Measurements from ENCODE around the gene PRMT5. TPM values are rescaled to one million over a fixed set of nuclear protein-coding genes. Genes with fewer than 3 reads are reported as not detected.
A peak's percentile ranks its signal among the peaks of the same experiment; 100 is the strongest.

PRMT5 gene
- total RNA-seq, 1 donor from 2014 or later: 91.6 TPM

DNA sequence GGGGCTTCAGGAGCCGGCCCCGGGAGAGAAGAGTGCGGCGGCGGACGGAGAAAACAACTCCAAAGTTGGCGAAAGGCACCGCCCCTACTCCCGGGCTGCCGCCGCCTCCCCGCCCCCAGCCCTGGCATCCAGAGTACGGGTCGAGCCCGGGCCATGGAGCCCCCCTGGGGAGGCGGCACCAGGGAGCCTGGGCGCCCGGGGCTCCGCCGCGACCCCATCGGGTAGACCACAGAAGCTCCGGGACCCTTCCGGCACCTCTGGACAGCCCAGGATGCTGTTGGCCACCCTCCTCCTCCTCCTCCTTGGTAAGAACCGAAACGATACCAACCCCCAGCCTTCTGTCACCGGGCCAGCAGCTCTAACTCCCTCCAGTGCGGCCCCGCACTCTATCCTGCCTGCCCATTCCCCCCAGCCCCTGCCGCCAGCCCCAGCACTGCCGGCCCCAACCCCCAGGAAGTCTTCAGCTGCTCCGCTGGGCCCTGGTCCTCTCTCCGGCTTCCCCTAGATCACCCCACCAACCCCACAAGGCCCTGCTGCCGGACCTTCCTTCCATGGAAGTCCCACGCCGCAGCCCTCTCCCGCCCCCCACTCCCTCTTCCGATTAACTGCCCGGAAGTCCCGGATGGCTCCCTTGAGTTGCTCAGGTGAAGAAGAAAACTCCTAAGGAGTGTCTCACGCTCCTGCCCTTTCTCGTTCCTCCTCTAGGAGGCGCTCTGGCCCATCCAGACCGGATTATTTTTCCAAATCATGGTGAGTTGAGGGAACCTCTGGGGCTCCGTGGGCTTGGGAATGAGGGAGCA is 56.9 kb downstream of the PRMT5 start:
- peaks cover 11% of the 10 kb centered on the region for H3K4me1 Mint-ChIP-seq (ENCODE audit: low read depth, unreplicated experiment)
- DNase-seq (ENCODE audit: low read depth) (peak; percentile 78), FAIRE-seq (no peak)
- Histone ChIP-seq H3K27me3 (ENCODE audit: insufficient read depth, low read length) (no peaks in the 10 kb centered on the region), H3K4me2 (ENCODE audit: low read length) (peak overlapping the region; percentile 90), H3K4me1 (ENCODE audit: insufficient read depth, low read length) (peaks cover 11% of the 10 kb centered on the region), H3K9me3 (ENCODE audit: insufficient read depth, low read depth, low read length) (no peaks in the 10 kb centered on the region), H2AFZ (ENCODE audit: low read depth, low read length) (peak overlapping the region; percentile 73), H3K9ac (ENCODE audit: low read length) (peak overlapping the region; percentile 84), H3K4me3 (ENCODE audit: insufficient read depth, low read depth, low read length) (peak overlapping the region; percentile 70), H3K27ac (ENCODE audit: low read depth, low read length) (peak overlapping the region; percentile 87), H4K20me1 (ENCODE audit: insufficient read depth, low read length) (peaks cover 31% of the 10 kb centered on the region), H3K79me2 (ENCODE audit: insufficient read depth, low read length) (peaks cover 27% of the 10 kb centered on the region), H3K36me3 (ENCODE audit: insufficient read depth, low read length) (peaks cover 7% of the 10 kb centered on the region)
- TF ChIP-seq EZH2 (IDR thresholded peaks at IDR 0.05; ENCODE audit: insufficient read depth, low read length): no peak
- TF ChIP-seq, protein P1, sequence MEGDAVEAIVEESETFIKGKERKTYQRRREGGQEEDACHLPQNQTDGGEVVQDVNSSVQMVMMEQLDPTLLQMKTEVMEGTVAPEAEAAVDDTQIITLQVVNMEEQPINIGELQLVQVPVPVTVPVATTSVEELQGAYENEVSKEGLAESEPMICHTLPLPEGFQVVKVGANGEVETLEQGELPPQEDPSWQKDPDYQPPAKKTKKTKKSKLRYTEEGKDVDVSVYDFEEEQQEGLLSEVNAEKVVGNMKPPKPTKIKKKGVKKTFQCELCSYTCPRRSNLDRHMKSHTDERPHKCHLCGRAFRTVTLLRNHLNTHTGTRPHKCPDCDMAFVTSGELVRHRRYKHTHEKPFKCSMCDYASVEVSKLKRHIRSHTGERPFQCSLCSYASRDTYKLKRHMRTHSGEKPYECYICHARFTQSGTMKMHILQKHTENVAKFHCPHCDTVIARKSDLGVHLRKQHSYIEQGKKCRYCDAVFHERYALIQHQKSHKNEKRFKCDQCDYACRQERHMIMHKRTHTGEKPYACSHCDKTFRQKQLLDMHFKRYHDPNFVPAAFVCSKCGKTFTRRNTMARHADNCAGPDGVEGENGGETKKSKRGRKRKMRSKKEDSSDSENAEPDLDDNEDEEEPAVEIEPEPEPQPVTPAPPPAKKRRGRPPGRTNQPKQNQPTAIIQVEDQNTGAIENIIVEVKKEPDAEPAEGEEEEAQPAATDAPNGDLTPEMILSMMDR (IDR thresholded peaks at IDR 0.05; ENCODE audit: insufficient read depth, low read depth, low read length): peak; percentile 94
- H3K27me3 Mint-ChIP-seq (ENCODE audit: low read depth, unreplicated experiment): no peaks in the 10 kb centered on the region
- no peaks in the 10 kb centered on the region for H3K9me3 Mint-ChIP-seq (ENCODE audit: unreplicated experiment)
- H3K27ac Mint-ChIP-seq (ENCODE audit: unreplicated experiment): peak overlapping the region; percentile 86
- peak overlapping the region; percentile 90 for H3K4me3 Mint-ChIP-seq (ENCODE audit: unreplicated experiment)
- H3K36me3 Mint-ChIP-seq (ENCODE audit: low read depth, unreplicated experiment): peaks cover 10% of the 10 kb centered on the region

DNA sequence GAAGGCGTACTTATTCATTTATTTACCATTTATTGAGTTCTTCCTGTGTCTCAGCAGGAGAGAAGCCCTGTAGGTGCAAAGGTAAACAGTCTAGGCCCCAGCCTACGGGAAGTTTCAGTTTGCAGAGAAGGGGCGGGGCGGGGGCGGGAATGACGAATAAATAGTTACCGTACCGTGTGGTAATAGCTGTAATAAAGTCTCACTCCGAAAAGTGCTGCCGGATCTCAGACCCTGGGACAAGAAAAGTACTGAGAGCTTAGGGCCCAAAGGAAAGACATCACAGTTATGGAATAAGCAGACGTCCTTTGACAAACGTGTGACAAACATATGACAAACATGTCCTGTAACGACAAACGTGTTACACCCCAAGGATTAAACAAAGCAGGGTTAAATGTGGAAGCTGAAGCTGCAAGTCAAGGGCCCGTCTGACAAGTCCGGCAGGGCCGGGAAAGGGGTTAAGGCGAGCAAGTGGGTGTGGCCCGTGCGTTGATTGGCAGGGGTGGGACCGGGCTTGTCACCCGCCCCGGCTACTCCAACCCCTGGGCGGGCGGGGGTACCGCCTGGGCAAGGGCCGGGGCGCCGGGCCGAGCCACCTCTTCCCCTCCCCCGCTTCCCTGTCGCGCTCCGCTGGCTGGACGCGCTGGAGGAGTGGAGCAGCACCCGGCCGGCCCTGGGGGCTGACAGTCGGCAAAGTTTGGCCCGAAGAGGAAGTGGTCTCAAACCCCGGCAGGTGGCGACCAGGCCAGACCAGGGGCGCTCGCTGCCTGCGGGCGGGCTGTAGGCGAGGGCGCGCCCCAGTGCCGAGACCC is 57.7 kb downstream of the PRMT5 start, which contains the start of gene LRP10:
LRP10 (plus strand) TSS at position 517 of the 809 bp plus-strand sequence. CDS start 564 bp downstream, outside the sequence.
- H4K20me1 ChIP-seq (ENCODE audit: insufficient read depth, low read length): peaks cover 28% of the 10 kb centered on the region
- peak within 1 kb of the TSS; percentile 90 for H3K4me2 ChIP-seq (ENCODE audit: low read length)
- peak within 1 kb of the TSS; percentile 84 for H3K9ac ChIP-seq (ENCODE audit: low read length)
- H3K27ac ChIP-seq (ENCODE audit: low read depth, low read length): peak within 1 kb of the TSS; percentile 87
- Mint-ChIP-seq H3K4me1 (ENCODE audit: low read depth, unreplicated experiment) (peaks cover 11% of the 10 kb centered on the region), H3K9me3 (ENCODE audit: unreplicated experiment) (no peaks in the 10 kb centered on the region), H3K27ac (ENCODE audit: unreplicated experiment) (peak within 1 kb of the TSS; percentile 99), H3K36me3 (ENCODE audit: low read depth, unreplicated experiment) (peaks cover 8% of the 10 kb centered on the region), H3K4me3 (ENCODE audit: unreplicated experiment) (peak within 1 kb of the TSS; percentile 91), H3K27me3 (ENCODE audit: low read depth, unreplicated experiment) (no peaks in the 10 kb centered on the region)
- peak; percentile 74 for DNase-seq (ENCODE audit: low read depth)
- TF ChIP-seq EZH2 (IDR thresholded peaks at IDR 0.05; ENCODE audit: insufficient read depth, low read length): no peak
- TF ChIP-seq, protein P1 (IDR thresholded peaks at IDR 0.05; ENCODE audit: insufficient read depth, low read depth, low read length): no peak
- H3K4me3 ChIP-seq (ENCODE audit: insufficient read depth, low read depth, low read length): peak within 1 kb of the TSS; percentile 70
- FAIRE-seq: no peak
- no peaks in the 10 kb centered on the region for H3K27me3 ChIP-seq (ENCODE audit: insufficient read depth, low read length)
- peaks cover 11% of the 10 kb centered on the region for H3K4me1 ChIP-seq (ENCODE audit: insufficient read depth, low read length)
- H3K36me3 ChIP-seq (ENCODE audit: insufficient read depth, low read length): peaks cover 7% of the 10 kb centered on the region
- H2AFZ ChIP-seq (ENCODE audit: low read depth, low read length): peak within 1 kb of the TSS; percentile 73
- H3K9me3 ChIP-seq (ENCODE audit: insufficient read depth, low read depth, low read length): no peaks in the 10 kb centered on the region
- H3K79me2 ChIP-seq (ENCODE audit: insufficient read depth, low read length): peaks cover 27% of the 10 kb centered on the region
